Activated T-helper 1 cell treated with anti-CD3 and anti-CD28 coated beads, Interleukin-12 subunit alpha, Interleukin-12 subunit beta, Interleukin-2, Interleukin-4 antibody, amounts not matched to agents 30 ng/mL and 10 ng/mL and 1 ng/mL, durations not matched to agents 14 hours and 24 hours and 36 hours (primary cell): ENCODE results near the gene SH2D5. TPM values are rescaled to one million over a fixed set of nuclear protein-coding genes. Genes with fewer than 3 reads are reported as not detected.
"Not testable (repeated sequence)": the region's sequence is repeated elsewhere in the genome, so short reads cannot be mapped to it uniquely, and the experiment has no call there.

Source experiments
- DNase-seq: peaks from one replicate; pipeline ENCODE4 v3.0.0; 2021; ENCODE audit warnings: low spot score
- H3K27ac Mint-ChIP-seq: one replicate; pipeline ENCODE4 v1.8.0; 2021; ENCODE audit warnings: mild to moderate bottlenecking, mixed read lengths
- H3K27me3 Mint-ChIP-seq: one replicate; pipeline ENCODE4 v1.8.0; 2022; ENCODE audit warnings: mild to moderate bottlenecking, moderate library complexity, mixed read lengths; ENCODE audit not compliant: insufficient read depth
- H3K36me3 Mint-ChIP-seq: one replicate; pipeline ENCODE4 v1.8.0; 2021; ENCODE audit warnings: low read depth, mixed read lengths
- H3K4me1 Mint-ChIP-seq: one replicate; pipeline ENCODE4 v1.8.0; 2021; ENCODE audit warnings: low read depth, mixed read lengths
- H3K4me3 Mint-ChIP-seq: one replicate; pipeline ENCODE4 v1.8.0; 2021; ENCODE audit warnings: mild to moderate bottlenecking, moderate library complexity, mixed read lengths
- H3K9me3 Mint-ChIP-seq: one replicate; pipeline ENCODE4 v1.8.0; 2021; ENCODE audit warnings: mixed read lengths
- intact Hi-C: fragments of 100-400 bp; cut with micrococcal nuclease; formaldehyde crosslinking; loops from one replicate; pipeline ENCODE4 v1.15.1; 2024
- total RNA-seq: library from RNA; stranded (reverse); gene quantifications from 2 replicates; pipeline ENCODE4 v1.2.3, GENCODE V29; 2022

SH2D5 gene
- total RNA-seq, 1 donor from 2014 or later = 0.08 TPM

- Mint-ChIP-seq H3K4me3 (no peak overlapping the region), H3K27ac (no peak overlapping the region), H3K36me3 (no peaks in the 10 kb centered on the region), H3K27me3 (peaks cover 13% of the 10 kb centered on the region), H3K4me1 (peaks cover 5% of the 10 kb centered on the region), H3K9me3 (no peaks in the 10 kb centered on the region)
- intact Hi-C loops = no loop called here
- DNase-seq = no peak
These were observed 7.0 kb downstream of the SH2D5 start for GRCh38 chr1:20725189-20726117.

GRCh38 chr1:20724364-20725188 lies 7.9 kb downstream of the SH2D5 start:
- Mint-ChIP-seq H3K4me1 (no peaks in the 10 kb centered on the region), H3K9me3 (no peaks in the 10 kb centered on the region), H3K36me3 (no peaks in the 10 kb centered on the region), H3K27ac (no peak overlapping the region), H3K4me3 (no peak overlapping the region), H3K27me3 (peaks cover 9% of the 10 kb centered on the region)
- intact Hi-C loops = no loop called here
- no peak for DNase-seq

GRCh38 chr1:20723537-20724363 lies 8.8 kb downstream of the SH2D5 start:
- DNase-seq = no peak
- Mint-ChIP-seq H3K27ac (no peak overlapping the region), H3K4me3 (no peak overlapping the region), H3K36me3 (no peaks in the 10 kb centered on the region), H3K9me3 (no peaks in the 10 kb centered on the region), H3K27me3 (peaks cover 11% of the 10 kb centered on the region), H3K4me1 (no peaks in the 10 kb centered on the region)
- intact Hi-C loops = no loop called here

- Mint-ChIP-seq H3K4me1 (no peaks in the 10 kb centered on the region), H3K4me3 (no peak overlapping the region), H3K27me3 (peaks cover 17% of the 10 kb centered on the region), H3K36me3 (no peaks in the 10 kb centered on the region), H3K9me3 (no peaks in the 10 kb centered on the region), H3K27ac (no peak overlapping the region)
- DNase-seq = no peak
- intact Hi-C loops = no loop called here
These were observed 9.4 kb downstream of the SH2D5 start for GRCh38 chr1:20723159-20723536.

- H3K9me3 Mint-ChIP-seq = no peaks in the 10 kb centered on the region
- intact Hi-C loops = no loop called here
- peaks cover 27% of the 10 kb centered on the region for H3K27me3 Mint-ChIP-seq
- no peak overlapping the region for H3K27ac Mint-ChIP-seq
- DNase-seq = no peak
- peaks cover 5% of the 10 kb centered on the region for H3K4me1 Mint-ChIP-seq
- no peak overlapping the region for H3K4me3 Mint-ChIP-seq
- H3K36me3 Mint-ChIP-seq = no peaks in the 10 kb centered on the region
These were observed 11.1 kb downstream of the SH2D5 start for GRCh38 chr1:20721117-20722061.

GRCh38 chr1:20720631-20721091 lies 11.8 kb downstream of the SH2D5 start:
- H3K4me3 Mint-ChIP-seq = no peak overlapping the region
- intact Hi-C loops = no loop called here
- peaks cover 34% of the 10 kb centered on the region for H3K27me3 Mint-ChIP-seq
- no peak for DNase-seq
- no peaks in the 10 kb centered on the region for H3K36me3 Mint-ChIP-seq
- no peaks in the 10 kb centered on the region for H3K9me3 Mint-ChIP-seq
- H3K4me1 Mint-ChIP-seq = peaks cover 9% of the 10 kb centered on the region
- no peak overlapping the region for H3K27ac Mint-ChIP-seq

- Mint-ChIP-seq H3K27me3 (peaks cover 38% of the 10 kb centered on the region), H3K4me1 (peaks cover 9% of the 10 kb centered on the region), H3K4me3 (no peak overlapping the region), H3K9me3 (no peaks in the 10 kb centered on the region), H3K36me3 (no peaks in the 10 kb centered on the region), H3K27ac (no peak overlapping the region)
- intact Hi-C loops = no loop called here
- no peak for DNase-seq
These were observed 12.5 kb downstream of the SH2D5 start for GRCh38 chr1:20719871-20720620.

GRCh38 chr1:20719261-20719660 lies 13.2 kb downstream of the SH2D5 start:
- Mint-ChIP-seq H3K9me3 (no peaks in the 10 kb centered on the region), H3K27ac (no peak overlapping the region), H3K36me3 (no peaks in the 10 kb centered on the region), H3K4me3 (no peak overlapping the region), H3K27me3 (peaks cover 38% of the 10 kb centered on the region), H3K4me1 (peaks cover 9% of the 10 kb centered on the region)
- no peak for DNase-seq
- intact Hi-C loops = no loop called here

GRCh38 chr1:20718343-20718882 lies 14.1 kb downstream of the SH2D5 start:
- peak overlapping the region; percentile 60 for H3K4me3 Mint-ChIP-seq
- DNase-seq, H3K4me1 Mint-ChIP-seq, H3K36me3 Mint-ChIP-seq, intact Hi-C loops, H3K9me3 Mint-ChIP-seq, H3K27ac Mint-ChIP-seq: not testable (repeated sequence)
- peaks cover 38% of the 10 kb centered on the region for H3K27me3 Mint-ChIP-seq

GRCh38 chr1:20717452-20718342 lies 14.8 kb downstream of the SH2D5 start, which contains the start of gene KIF17:
Gene KIF17 (minus strand): TSS chr1:20718007. CDS start chr1:20717706, 301 bp downstream.
- intact Hi-C loops = no loop called here
- peak within 1 kb of the TSS; percentile 60 for H3K4me3 Mint-ChIP-seq
- DNase-seq = peak; percentile 61
- H3K4me1 Mint-ChIP-seq = peaks cover 9% of the 10 kb centered on the region
- no peak within 1 kb of the TSS for H3K27ac Mint-ChIP-seq
- no peaks in the 10 kb centered on the region for H3K36me3 Mint-ChIP-seq
- no peaks in the 10 kb centered on the region for H3K9me3 Mint-ChIP-seq
- peaks cover 38% of the 10 kb centered on the region for H3K27me3 Mint-ChIP-seq
